LHCN-M2 (cell line): ENCODE data around the gene LEFTY2. TPM values are rescaled to one million over a fixed set of nuclear protein-coding genes. Genes with fewer than 3 reads are reported as not detected.
"Not testable (repeated sequence)": the region's sequence is repeated elsewhere in the genome, so short reads cannot be mapped to it uniquely, and the experiment has no call there.

Source experiments
- DNase-seq: peaks from one replicate; pipeline ENCODE4 v3.0.0-alpha.2; 2012; ENCODE audit warnings: low read depth
- polyA plus RNA-seq: library from polyadenylated mRNA; unstranded; fragments of >200 nt; gene quantifications from one replicate; pipeline ENCODE4 v1.2.1, GENCODE V29; 2012; ENCODE audit warnings: missing spikeins
- total RNA-seq: library from RNA; depleted of rRNA; stranded (reverse); fragments of >200 nt; gene quantifications from 2 replicates; pipeline ENCODE4 v1.2.3, GENCODE V29; 2014; rRNA removed

The LEFTY2 gene
- not detected in 2 replicates for total RNA-seq
- not detected for polyA plus RNA-seq

- DNase-seq: no peak
Observed at GRCh38 chr1:225941187-225941941, at the start of gene LEFTY2. Gene LEFTY2, minus strand, starts transcription at chr1:225941220. Its CDS starts 80 bp downstream, at chr1:225941140.

DNA sequence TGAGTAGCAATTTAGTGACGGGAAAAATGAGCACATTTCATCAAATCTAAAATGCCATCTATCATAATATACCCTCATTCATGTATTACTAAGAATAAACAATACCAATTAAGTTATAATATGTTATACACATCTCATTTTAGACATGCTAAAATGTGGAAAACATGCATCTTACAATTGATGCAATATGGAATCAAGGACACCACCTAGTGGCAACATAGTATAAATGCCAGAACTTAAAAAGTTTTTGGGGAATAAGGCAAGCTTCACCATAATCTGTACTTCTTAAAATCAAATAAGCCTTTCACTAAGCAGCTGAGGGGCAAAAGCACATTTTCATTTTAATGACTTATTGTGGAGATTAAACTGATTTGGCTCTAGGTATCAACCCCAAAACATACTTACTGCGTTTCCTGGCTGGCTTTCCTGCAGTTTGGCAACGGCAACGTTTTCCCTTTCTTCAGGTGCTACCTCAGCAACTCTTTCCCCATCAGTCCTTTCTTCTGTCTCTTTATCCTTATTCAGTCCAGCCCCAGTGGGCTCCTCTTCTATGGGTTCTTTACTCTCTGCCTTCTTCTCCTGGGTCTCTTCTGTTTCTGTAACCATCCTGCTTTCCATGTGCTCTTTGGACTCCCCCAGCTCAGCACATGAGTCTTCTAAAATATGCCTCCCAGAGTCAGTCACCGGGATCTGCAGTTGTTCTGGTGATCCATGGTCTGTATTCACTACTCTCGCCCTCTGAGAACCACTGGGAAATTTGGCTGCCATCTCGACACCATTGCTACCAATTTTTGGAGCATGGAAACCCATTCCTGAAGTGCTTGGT lies 46.7 kb upstream of the LEFTY2 start:
- DNase-seq: peak; percentile 39

GRCh38 chr1:225981714-225982113 lies 40.7 kb upstream of the LEFTY2 start:
- no peak for DNase-seq

- DNase-seq: no peak
Observed at GRCh38 chr1:225980005-225980836, 39.2 kb upstream of the LEFTY2 start.

DNA sequence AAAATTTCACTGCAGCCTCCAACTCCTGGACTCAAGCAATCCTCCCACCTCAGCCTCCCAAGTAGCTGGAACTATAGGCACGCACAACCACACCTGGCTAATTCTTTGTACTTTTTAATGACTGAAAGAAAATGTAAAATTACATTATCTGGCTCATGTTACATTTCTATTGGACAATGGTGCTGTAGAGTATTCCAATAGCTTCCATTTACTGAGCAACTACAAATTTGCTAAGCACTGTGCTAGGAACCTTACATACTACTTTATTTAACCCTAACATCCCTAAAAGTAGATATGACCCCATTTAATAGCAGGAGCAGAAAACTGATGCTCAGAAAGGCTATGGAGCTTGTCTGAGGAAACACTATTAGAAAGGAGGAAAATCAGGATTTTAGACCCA lies 38.4 kb upstream of the LEFTY2 start:
- DNase-seq: no peak

GRCh38 chr1:225977937-225978748 lies 37.1 kb upstream of the LEFTY2 start:
- no peak for DNase-seq

DNA sequence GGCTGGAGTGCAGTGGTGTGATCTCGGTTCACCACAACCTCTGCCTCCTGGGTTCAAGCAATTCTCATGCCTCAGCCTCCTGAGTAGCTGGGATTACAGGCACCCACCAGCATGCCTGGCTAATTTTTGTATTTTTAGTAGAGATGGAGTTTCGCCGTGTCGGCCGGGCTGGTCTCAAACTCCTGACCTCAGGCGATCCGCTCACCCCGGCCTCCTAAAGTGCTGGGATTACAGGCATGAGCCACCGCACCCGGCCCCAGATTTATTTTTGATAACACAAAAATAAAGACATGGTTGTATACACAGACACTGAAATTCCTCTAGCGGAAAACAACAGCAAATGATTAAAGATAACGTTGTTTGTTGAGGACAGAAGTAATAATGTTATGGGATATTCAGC lies 34.1 kb upstream of the LEFTY2 start:
- DNase-seq: not testable (repeated sequence)

DNA sequence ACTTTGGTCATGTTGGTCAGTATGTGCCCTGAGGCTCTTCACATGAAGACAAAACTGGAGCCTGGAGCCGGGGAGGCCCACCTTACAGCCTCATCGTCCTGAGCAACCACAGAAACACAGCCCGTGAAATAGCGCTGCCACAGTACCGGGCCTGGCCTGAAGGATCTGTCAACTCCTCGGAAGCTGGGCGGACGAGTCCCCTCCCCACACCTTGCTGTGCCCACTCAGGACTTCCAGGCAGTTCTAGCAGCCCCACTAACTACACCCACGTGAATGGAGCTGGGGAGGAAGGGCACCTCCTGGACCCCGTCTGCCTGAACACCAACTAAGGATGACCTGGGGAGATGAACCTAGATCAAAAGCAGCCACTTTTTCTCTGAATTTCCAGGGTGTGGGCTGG lies 33.4 kb upstream of the LEFTY2 start:
- no peak for DNase-seq

DNA sequence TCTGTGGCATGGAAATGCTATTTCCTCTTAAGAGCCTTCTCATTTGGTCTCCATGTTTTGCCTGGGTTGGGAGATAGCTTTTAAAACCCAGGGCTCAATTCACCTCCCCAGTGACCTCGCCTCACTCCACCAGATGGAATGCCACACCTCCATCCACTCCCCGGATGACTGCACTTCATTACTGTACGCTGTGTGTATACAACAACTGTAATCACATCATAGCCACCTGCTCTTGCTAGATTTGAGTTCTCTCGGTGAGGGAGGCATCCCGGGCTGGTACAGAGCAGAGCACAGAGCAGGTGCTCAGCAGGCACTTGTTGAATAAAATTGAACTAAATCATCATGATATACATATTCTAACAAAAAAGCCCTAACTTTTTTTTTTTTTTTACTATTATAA lies 32.1 kb upstream of the LEFTY2 start:
- DNase-seq: no peak

GRCh38 chr1:225972344-225973152 lies 31.5 kb upstream of the LEFTY2 start:
- DNase-seq: no peak

DNA sequence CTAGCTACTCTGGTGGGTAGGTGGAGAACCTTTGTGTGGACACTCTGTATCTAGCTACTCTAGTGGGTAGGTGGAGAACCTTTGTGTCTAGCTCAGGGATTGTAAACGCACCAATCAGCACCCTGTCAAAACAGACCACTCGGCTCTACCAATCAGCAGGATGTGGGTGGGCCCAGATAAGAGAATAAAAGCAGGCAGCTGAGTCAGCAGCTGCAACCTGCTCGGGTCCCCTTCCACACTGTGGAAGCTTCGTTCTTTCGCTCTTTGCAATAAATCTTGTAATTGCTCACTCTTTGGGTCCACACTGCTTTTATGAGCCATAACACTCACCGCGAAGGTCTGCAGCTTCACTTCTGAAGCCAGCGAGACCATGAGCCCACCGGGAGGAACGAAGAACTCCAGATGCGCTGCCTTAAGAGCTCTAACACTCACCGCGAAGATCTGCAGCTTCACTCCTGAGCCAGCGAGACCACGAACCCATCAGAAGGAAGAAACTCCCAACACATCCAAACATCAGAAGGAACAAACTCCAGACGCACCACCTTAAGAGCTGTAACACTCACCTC lies 29.7 kb upstream of the LEFTY2 start:
- DNase-seq: not testable (repeated sequence)

GRCh38 chr1:225969751-225970150 lies 28.7 kb upstream of the LEFTY2 start:
- DNase-seq: not testable (repeated sequence)

GRCh38 chr1:225965231-225965630 lies 24.2 kb upstream of the LEFTY2 start:
- no peak for DNase-seq

DNA sequence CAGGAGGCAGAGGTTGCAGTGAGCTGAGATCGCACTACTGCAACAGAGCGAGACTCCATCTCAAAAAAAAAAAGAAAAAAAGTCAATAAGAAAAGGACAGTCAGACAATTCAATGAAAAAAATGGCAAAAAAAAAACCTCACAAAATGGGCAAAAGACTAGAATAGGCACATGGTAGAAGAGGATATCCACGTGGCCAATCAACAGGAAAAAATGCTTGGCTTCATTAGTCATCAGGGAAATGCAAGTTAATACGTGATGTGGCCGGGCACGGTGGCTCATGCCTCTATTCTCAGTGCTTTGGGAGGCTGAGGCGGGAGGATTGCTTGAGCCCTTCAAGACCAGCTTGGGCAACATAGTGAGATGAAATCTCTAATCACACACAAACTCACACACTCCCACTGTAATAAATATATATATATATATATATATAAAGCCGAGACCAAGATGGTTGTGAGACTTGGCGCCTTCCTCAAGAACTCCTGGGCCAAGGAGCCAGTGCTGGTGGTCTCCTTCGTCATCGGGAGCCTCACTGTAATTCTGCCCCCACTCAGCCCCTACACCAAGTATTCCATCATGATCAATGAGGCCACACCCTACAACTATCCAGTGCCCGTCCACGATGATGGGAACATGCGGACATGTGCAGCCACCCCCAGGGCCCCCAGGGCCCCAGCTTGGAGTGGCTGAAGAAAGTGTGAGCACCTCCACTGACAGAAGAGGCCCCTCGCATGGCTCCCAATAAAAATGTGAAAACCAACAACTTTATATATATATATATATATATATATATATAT lies 22.9 kb upstream of the LEFTY2 start:
- DNase-seq: no peak

DNA sequence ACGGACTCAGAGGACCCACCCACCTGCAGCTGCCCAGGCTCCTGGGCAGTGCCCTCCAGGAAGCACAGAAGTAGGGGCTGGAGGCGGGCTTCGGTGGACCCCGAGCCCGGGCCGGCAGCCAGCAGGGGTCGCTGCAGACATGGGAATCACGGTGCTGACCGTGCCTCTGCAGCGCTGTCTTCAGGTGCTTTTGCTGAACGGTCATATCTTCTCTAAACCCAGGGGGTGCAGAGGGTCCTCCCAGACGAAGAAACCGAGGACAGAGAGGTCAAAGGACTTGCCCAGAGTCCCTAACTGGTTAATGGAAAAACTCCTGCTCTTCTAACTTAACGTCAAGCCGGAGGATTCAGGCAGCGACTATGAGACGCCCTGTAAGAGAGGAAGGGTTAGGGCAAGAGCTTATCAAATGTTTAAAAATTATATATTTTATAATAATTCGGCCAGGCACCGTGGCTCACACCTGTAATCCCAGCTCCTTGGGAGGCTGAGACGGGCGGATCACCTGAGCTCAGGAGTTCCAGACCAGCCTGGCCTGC lies 21.5 kb upstream of the LEFTY2 start:
- DNase-seq: no peak

- DNase-seq: no peak
Observed at GRCh38 chr1:225961659-225962439, 20.8 kb upstream of the LEFTY2 start.

- DNase-seq: no peak
Observed at GRCh38 chr1:225958041-225958440, 17.0 kb upstream of the LEFTY2 start.

GRCh38 chr1:225954753-225955152 lies 13.7 kb upstream of the LEFTY2 start:
- no peak for DNase-seq
